Midbrain (tissue), 1 donor: ENCODE results near the gene ZNF512B.
"Not testable (repeated sequence)": the region's sequence is repeated elsewhere in the genome, so short reads cannot be mapped to it uniquely, and the experiment has no call there.

Experiments used
- DNase-seq: peaks from one replicate; lab custom pipeline; 2025; lab: John Stamatoyannopoulos, UW

Gene ZNF512B

DNA sequence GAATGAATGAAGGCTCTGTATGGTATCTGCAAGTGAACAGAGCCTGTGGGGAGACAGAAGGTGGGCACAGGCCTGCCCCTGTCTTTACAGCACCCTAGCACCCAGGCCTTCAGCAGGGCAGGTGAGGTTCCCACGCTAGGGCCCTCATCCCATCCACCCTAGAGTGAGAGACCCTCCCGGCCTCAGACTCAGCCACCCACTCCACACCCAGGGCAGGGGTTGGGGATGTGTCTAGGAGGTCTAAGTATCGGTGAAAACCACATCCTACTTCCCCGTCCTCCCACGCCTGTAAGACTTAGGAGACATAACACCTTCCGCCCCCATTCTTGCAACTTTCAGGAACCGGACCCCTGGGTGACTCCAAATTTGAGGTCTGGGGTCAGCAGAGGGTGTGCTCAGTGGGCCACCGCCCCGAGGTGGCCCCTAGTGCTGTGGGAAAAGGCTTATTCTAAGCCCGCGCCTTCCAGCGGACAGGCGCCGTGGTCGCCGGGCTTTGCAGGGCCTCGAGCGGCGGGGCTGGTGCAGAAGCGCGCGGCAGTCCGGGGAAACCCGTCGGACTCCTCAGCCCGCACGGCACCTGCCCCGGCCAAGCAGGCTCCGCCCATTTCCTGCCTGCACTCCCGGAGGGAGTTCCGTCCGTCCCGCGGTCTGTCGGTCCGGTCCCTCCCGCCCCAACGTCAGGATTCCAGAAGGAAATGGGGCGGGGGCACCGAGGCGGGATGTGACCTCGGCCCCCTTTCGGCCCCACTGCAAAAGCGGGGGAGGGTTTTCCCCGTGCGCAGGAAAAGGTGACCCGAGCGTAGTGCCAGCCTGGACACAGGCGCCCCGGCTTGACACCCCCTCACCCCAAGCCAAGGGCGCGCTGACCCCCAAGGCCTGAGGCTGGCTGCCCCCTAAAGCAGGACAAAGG lies 8.8 kb upstream of the ZNF512B start:
- peak; percentile 13 for DNase-seq

DNA sequence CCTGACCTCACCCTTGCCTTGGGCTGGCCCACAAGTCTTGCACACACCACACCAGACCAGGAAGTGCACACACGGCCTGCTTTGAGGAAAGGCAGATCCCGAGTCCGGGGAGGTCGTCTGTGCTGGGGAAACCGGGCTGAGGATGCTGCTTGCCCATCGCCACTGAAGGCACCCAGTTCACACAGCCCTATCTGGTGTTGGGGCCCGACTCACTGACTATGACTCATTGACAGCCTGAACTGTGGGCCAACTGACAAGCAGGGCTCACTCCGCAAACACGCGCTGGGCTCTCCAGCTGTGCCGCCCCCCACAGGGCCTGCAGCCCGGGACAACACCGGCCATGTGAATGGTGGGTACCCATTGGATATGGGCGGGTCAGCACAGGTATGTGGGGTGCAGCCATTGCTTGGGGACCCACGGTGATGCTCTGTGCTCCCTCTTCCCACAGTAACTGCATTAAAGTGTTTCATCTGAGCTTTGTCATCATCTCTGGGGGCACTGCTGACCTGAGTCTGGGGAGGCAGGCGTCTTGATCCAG lies 8.1 kb upstream of the ZNF512B start:
- no peak for DNase-seq

- DNase-seq = no peak
These were observed 7.4 kb upstream of the ZNF512B start for GRCh38 chr20:63976980-63977738.

DNA sequence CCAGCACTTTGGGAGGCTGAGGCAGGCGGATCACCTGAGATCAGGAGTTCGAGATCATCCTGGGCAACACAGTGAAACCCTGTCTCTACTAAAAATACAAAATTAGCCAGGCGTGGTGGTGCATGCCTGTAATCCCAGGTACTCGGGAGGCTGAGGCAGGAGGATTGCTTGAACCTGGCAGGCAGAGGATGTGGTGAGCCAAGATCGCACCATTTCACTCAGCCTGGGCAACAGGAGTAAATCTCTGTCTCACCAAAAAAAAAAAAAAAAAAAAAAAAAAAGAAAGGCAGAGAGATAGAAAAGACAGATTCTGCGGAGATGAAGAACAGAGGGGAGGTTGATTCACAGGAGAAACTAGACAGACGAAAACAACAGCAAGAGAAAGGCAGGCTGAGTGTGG lies 6.8 kb upstream of the ZNF512B start:
- DNase-seq = not testable (repeated sequence)

DNA sequence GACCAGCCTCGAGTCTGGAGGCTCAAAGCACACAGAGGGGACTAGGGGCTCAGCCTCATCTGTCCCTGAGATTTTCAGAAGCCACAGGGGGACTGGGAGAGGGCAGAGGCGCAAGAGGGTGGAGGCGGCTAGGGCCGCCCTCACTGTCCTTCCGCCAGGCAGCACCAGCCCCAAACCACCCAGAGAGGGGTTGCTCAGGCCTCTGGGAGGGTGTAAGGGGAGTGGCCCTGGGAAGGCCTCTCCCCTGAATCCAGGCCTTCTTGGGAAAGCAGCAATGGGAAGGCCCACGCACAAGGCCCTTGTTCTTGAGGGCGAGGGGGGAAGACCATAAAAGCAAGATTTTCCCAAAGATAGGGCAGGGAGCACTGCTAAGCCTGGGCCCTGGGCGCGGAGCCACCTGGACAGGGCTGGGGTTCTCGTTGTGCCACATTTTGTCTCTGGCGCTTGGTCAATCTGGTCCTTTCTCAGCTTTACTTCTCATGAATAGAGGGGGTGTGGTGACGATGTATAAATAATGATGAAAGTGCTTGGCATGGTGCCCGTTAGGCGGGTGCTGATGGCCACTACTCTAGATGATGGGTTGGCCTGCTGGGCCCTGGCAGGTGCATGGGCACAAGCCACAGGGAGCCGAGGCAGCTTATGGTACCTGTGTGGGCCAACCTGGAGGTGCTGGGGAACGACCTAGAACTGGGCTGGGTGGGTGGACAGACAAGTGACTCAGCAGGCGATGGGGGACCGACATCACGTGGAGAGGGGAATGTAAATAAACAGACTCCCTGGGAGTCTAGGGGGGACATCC lies 4.9 kb upstream of the ZNF512B start:
- DNase-seq = no peak

DNA sequence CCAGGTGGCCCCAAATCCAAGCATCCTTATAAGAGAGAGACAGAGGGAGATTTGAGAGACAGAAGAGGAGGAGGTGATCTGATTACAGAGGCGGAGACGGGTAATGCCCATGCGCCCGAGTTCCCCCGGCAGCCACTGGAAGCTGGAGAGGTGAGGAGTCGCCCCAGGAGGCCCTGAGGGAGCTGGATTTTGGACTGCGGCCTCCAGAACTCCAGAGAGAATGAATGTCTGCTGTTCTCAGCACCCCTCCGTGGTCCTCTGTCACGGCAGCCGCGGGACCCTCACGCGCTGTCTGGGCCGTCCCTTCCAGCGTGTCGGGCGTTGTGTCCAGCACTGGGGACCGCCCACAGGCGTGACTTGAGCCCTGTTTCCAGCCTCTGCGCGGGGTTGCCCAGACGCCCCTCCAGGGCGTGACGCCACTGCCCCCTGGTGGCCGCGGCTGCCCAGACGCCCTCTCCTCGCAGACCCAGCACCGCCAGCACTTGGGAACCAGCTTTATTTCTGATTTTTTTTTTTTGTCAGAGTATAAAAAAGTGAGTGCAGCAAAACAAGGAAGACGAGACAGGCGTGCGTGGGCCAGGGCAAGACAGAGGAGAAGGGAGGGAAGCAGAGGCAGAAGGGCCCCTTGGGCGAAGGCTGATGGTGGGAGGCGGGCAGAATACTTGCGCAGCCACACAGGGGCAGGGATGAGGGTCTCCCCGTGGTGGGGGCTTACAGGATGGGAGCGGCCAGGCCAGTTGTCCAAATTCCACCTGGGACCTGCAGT lies 4.1 kb upstream of the ZNF512B start:
- peak; percentile 89 for DNase-seq

DNA sequence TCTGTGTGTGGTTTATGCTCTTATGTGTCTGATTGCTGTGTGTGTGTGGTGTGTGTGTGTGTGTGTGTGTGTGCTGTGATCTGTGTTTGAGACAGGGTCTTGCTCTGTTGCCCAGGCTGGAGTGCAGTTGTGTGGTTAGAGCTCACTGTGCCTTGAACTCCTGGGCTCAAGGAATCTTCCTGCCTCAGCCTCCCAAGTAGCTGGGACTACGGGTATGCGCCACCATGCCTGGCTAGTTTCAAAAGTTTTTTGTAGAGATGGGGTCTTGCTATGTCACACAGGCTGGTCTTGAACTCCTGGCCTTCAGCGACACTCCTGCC lies 3.4 kb upstream of the ZNF512B start:
- no peak for DNase-seq

DNA sequence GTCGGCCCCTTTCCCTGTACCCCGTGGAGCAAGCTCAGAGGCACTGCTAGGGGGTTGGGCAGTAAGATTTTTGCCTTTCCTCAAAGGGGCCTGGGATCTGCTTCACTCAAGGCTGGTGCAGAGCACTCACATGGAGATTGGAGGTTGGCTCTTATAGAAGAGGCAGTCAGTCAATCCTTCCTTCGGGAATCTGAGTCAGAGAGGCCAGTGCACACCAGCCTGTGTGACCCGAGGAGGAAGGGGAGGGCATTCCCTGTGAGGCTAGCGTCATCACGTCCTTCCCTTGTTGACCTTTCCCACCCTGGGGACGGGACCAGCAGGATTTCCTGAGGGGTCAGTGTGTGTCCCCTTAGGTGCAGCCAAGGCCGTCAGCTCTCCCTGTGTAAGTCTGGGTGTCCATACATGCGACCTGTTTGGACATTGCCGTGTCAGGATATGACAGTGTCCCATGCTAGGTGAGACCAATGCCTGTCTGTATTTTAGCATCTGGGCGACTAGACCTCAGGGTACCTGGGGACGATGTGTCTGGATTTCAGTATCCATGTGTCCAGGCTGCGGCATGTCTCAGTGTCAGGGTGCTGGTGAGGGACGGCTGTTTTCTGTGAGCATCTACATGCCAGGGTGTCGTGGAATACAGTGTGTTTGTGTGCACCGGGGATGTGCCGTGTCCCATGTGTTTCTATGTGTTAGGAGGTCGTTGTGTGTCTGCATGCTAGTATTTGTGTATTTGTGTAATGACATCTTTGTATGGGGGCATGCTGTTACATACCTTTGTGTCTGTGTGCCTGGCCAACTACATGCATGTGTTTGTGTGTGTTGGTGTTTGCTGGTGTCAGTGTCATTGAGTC lies 2.8 kb upstream of the ZNF512B start:
- DNase-seq = no peak

DNA sequence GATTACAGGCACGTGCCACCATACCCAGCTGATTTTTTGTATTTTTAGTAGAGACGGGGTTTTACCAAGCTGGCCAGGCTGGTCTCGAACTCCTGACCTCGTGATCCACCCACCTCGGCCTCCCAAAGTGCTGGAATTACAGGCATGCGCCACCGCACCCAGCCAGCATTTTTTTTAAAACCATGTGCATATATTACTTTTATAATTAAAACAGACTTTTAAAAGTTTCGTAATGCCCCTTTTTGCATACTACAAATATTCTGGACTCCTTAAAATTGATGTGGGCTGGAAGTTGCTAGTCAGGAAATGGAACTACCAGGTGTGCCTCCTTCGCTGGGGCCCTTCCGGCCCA lies 2.2 kb upstream of the ZNF512B start:
- not testable (repeated sequence) for DNase-seq

- DNase-seq = no peak
These were observed 1.1 kb upstream of the ZNF512B start for GRCh38 chr20:63970714-63971431.

GRCh38 chr20:63968928-63969760 lies 586 bp downstream of the ZNF512B start:
- no peak for DNase-seq

- DNase-seq = no peak
These were observed 1.4 kb downstream of the ZNF512B start for GRCh38 chr20:63968136-63968927.

DNA sequence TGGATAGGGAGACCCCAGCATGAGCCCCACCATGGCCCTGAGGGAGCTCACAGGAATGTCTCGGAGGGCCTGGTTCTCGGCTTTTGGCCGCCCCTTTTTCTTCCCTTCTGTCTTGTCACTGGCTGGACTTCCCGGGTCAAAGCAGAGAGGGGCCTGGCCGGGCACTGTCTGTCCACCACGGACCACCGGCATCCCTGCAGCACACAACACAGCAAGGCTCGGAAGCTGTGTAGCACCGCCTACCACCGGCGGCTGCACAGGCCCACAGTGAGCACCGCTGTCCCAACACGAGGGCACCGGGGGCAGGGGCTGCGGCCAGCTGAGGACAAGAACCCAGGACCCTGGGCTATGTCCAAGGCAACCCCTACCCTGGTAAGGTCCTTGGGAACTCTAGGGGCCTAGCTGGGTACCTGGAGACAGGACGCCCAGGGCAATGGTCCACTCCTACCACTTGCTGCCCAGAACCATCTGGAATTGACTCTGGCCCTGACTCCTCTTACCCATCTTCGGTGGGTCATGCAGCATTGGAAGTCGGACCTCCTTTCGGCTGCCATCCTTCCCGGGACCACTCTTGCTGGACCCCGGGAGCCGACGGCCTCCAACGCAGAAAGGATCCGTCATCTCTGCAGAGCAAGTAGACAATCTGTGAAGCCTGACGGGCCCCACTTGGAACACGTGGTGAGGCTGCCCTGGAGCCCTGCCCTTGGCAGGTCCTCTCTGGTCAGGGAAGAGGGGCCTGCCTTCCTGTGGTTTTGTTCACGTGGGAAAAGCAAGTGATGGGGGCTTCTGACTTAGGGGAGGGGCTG lies 2.2 kb downstream of the ZNF512B start:
- no peak for DNase-seq

GRCh38 chr20:63966944-63967322 lies 2.8 kb downstream of the ZNF512B start:
- DNase-seq = no peak

- no peak for DNase-seq
These were observed 3.4 kb downstream of the ZNF512B start for GRCh38 chr20:63966172-63966943.

DNA sequence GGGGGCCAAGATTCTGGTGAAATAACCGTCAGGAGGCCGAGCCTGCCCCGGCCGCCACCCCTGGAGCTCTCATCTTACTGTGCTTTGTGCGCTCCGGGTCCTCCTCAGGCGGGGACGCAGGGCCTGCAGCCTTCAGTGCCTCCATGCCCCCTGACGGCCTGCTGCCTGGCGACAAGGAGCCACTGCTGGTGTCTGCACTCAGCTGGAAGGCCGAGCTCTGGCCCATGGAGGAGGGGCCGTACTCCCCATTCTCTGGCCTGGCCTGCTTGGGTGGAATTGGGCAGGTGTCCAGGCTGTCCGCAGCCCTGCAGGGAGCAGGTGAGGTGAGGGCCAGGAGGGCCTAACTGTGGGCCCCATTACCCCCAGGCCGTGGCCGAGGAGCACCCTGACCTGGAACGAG lies 5.3 kb downstream of the ZNF512B start:
- DNase-seq = no peak
